Measurements from ENCODE around the gene OBSL1.

Gene OBSL1

DNA sequence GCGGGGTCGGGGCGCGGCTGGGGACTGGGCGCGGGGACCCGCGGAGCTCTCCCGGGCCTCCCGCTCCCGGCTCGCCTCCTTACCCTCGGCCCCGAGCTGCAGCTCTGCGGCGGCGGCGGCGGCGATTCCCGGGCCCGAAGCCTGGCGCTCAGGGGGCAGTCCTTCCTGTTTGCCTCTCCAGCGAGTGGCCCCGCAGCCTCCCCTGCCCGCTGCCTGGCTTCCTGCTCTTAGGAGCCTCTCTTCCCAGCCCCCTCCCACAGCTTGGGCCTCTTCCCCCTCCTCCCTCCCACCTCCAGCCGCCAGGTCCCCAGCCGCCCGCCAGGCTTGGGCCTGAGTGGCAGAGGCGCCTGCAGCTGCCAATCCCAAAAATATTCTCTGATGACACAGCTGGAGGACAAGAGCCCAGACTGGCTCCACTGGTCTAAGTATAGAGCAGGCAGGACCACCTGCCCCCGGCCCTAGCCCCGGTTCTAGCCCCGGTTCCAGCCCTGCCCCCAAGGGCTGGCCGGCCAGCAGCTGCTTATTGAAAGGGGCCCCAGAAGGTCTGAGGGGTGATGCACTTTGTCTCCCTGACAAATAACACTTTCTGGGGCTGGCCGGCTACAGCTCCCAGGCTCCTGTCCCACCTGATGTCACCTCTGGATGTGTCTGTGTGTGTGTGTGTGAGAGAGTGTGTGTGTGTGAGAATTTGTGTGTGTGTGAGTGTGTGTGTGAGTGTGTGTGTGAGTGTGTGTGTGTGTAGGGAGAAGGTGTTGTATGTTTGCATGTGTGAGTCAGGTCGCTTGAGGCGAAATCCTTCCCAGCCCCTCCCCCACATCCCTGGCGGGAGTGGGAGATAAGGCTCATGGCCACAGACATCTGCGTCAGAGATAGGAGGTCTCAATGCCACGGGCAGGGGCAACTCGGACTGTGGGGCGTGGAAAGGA lies at the start of gene OBSL1:
Gene OBSL1, minus strand, starts transcription at position 229 of the 926 bp plus-strand sequence. CDS start 307 bp downstream, outside the sequence.
- DNase-seq: no peak

DNA sequence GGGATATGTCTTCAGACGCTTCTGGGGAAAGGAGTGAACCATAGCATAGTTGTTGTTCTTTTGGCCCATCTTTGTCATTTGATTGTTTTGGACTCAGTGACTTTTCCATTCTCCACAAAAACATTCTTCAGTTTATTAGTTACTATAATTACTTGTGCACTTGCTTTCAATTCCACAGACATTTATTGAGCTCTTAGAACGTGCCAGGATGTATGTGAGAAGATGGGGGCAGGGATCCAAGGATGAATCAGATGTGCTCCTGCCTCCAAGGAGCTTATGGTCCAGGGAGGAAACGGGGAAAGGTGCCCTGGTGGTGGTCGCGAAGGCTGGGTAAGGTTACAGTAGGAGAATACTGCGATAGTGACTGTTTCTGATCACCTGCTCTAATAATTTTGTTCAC lies 49.2 kb upstream of the OBSL1 start:
- no peak for DNase-seq

DNA sequence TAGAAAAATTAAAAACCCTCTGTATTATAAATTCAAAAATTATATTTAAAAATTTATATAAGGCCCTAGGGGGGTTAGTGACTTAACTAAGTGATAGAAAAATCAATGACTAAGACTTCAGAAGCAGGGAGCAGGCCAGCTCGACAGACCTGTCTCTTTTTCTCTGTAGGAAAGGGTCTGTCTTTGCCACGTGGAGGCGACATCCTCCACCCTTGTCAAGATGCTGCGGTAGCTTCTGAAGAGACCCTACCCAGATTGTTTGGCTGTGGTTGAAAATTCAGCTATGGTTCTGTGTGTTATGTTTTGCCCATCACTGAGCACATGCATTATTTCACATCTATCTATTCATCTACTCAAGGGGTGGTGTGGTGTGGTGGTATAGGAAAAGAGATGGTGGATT lies 47.9 kb upstream of the OBSL1 start:
- DNase-seq: no peak

DNA sequence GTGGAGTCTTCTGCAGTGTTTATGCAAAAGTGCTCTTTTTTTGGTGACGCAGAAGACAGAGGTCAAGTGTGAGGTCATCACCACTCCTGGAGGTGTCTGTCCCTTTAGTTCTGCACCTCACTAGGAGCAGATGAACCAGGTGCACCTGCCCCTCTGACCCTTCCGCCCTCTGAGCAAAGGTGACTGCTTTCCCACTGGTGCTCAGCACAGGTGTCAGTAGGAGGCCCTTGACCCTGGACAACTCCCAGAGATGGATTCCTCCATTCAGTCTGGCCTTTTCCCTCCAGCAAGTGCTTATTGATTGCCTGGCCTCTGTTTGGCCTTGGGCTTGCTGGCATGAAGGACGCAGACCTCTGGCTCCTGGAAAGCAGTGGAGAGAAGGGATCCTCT lies 47.4 kb upstream of the OBSL1 start:
- no peak for DNase-seq

DNA sequence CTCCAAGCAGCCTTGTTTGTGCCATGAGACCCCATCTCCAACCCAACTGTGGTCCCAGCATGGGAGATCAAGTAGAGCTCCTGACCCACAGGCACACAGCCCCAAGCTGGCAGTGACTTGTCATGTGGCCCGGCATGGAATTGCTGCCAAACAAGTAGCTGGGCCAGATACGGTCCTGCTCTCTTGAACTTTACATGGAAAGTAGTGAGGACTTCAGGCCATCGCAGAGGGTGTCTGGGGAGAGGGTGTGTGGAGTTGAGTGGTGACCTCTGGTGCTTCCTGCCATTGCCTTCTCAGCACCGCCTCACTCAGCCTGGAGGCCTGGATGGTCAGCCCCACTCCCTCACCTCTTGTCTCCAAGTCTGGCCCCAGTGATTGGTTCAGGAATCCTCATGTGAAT lies 45.2 kb upstream of the OBSL1 start:
- no peak for DNase-seq

DNA sequence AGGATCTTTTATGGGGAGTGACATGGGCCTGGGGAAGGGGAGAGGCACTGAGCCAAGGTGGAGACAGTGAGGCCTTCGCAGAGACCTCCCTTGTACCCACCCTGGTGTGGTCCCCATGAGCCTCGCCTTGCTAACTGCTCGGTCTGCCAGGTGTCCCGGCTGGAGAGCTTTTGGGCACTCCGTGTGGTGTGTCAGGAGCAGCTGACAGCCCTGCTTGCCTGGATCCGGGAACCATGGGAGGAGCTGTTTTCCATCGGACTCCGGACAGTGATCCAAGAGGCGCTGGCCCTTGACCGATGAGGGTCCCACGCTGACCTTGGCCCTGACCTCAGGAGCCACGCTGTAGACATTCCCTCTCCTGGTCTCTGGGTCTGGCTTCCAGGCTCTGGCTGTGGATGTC lies 44.6 kb upstream of the OBSL1 start:
- DNase-seq: no peak

DNA sequence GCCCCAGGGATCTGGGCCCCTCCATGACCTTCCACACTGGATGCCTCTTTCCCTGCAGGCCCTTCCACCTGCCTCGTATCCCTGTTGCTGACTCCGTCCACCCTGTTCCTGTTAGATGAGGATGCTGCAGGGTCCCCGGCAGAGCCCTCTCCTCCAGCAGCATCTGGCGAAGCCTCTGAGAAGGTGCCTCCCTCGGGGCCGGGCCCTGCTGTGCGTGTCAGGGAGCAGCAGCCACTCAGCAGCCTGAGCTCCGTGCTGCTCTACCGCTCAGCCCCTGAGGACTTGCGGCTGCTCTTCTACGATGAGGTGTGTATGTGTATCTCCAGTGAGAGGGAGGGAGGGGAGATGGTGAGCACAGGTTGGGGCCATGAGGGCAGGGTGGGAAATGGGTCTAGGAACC lies 43.7 kb upstream of the OBSL1 start:
- no peak for DNase-seq

DNA sequence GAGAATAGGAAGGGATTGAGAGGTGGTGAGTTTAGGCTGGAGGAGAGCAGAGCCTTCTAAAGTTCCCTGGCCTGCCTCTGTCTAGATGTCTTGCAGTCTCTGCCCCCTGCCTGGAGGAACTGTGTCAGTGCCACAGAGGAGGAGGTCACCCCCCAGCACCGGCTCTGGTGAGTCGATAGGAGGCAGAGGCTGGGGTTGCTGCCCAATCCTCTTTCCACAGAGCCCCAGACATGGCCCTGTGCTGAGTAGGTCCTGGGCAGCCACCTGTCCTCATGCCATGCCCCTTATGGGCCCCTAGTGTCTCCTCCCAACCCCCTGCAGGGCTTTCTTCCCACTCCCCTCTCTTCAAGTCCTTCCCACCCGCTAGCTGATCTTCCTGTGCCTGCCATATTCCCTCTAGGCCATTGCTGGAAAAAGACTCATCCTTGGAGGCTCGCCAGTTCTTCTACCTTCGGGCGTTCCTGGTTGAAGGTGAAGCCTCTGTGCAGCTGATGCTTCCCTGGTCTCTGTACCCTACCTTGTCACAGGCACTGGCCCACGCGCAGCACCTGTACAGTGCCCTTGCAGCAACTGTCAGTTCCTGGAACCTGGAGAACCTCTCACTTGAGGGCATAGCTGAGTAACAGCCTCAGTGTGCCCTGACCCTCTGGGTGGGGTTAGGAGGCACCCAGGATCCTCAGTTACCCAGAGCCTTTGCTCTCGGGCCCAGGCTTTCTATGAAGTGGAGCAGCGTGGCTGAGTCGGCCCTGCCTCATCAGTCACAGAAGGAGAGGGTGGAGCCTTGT lies 42.9 kb upstream of the OBSL1 start:
- DNase-seq: no peak

DNA sequence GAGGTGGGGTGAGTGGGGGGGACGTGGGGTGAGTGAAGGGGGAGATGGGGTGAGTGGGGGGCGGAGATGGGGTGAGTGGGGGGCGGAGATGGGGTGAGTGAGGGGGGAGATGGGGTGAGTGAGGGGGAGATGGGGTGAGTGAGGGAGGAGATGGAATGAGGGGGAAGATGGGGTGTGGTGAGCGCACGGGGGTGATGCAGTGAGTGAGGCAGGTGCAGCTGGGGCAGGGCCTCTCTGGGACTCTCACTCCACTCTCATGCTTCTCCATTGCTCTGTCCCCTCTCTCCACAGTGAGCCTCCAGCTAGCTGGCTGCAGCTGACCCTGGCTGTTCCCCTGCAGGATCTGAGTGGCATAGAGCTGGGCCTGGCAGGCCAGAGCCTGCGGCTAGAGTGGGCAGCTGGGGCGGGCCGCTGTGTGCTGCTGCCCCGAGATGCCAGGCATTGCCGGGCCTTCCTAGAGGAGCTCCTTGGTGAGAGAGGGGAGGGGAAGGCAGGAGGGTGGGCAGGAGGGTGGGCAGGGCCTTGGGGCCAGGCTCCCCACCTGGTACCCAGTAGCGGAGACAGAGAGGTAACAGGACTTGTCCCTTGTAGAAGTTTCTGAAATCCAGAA lies 42.2 kb upstream of the OBSL1 start:
- DNase-seq: no peak

DNA sequence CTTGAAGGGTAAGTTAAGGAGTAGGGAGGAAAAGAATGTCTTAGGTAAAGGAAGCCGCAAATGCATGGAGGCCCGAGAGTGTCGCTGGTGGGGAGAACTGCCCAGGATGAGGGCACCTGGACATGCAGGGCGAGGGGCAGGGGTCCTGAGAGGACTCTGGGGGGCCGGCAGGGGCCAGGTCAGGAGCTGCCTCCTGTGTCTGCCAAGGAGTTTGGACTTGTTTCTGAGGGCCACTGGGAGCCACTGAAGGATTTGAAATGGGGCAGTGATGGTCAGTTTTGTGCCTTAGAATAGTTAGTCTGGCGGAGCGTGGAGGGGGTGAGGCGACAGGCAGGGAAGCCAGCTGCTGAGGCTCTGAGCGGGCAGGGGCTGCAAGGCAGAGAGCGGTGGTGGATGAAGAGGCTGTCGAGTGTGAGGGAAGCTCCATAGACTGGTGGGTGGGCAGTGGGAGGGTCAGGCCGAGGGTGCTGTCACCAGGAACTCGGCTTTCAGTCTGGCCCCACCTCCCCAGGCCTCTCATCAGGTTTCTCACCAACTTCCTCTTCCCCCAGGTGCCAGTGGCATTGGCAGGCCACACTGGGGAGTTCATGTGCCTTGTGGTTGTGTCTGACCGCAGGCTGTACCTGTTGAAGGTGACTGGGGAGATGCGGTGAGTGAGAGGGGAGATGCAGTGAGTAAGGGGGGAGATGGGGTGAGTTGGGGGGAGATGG lies 41.4 kb upstream of the OBSL1 start:
- DNase-seq: no peak

DNA sequence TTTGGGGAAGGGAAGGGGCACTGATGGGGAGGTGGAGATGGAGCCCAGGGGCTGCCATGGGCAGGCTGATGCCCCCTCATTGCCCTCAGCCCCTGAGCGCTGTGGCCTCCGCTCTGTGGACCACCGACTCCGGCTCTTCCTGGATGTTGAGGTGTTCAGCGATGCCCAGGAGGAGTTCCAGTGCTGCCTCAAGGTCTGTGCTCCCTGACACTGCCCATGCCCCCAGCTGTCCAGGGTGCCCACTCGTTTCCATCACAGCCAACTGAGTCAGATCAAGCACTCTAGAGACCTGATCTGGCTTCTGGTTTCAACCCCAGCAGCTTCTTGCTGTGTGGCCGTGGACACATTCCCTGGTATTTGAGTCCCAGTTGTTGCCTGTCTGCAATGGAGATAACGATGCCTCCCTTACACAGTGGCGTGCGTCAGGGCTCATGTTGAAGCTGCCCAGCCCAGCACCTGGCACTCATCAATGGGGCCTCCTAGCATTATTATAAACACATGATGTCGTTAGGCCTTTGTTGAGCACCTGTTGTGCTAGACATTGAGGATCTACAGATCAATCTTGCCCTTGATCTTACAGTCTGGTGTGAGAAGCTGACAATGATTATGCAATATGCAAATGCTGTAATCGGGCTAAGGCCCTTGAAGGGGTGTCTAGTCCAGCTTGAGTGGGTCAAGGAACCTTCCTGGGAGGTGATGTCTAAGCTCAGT lies 40.7 kb upstream of the OBSL1 start:
- DNase-seq: no peak

DNA sequence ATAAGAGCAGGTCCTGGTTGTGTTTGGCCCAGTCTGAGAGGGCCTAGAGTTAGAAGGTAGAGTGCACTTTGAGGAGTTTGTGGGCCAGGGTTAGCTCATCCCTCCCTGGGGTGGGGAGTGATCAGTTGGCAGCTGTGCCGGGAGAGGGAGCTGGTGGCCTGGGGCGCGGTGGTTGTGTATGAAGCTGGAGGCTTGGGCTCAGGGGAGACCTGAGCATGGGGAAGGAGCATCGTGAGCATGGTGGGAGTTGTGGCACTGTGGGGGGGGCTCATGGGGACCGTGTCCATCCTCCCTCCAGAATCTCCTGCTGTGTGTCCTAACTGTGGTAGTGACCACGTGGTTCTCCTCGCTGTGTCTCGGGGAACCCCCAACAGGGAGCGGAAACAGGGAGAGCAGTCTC lies 40.0 kb upstream of the OBSL1 start:
- DNase-seq: no peak

DNA sequence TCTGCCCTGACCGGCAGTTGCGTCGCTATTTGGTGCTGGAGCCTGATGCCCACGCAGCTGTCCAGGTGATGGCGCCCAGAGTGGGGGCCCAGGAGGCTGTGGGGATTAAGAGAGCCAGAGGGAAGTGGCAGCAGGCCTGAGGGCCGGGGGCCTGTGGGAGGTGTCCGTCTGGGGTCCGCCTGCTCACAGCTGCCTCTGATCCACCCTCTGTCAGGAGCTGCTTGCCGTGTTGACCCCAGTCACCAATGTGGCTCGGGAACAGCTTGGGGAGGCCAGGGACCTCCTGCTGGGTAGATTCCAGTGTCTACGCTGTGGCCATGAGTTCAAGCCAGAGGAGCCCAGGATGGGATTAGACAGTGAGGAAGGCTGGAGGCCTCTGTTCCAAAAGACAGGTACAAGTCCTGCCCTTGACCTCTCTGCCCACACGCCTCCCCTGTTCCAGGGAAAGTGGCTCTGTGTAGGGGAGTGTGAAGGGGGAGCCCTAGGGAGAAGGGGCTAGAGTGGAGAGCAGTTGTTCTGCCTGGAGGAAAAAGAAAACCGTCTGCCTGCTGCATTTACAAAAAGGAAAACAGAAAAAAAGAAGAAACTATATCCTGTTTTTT lies 37.9 kb upstream of the OBSL1 start:
- DNase-seq: no peak

DNA sequence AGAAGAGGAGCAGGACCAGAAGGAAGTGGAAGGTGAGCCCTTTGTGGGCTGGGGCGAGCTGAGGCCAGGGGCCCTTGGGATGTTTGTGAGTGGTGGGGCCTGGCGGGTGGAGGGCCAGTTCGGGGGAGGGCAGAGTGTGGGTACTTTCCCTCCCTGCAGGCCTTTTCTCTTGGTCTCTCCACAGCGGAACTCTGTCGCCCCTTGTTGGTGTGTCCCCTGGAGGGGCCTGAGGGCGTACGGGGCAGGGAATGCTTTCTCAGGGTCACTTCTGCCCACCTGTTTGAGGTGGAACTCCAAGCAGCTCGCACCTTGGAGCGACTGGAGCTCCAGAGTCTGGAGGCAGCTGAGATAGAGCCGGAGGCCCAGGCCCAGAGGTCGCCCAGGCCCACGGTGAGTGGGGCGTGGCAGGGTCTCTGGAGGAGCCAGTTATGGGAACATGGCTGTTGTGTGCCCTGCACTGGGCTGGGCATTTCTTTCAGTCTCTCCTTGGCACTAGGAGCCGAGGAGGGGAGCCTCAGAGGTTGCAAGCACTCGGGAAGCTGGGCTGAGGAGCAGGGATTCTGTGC lies 37.1 kb upstream of the OBSL1 start:
- no peak for DNase-seq

DNA sequence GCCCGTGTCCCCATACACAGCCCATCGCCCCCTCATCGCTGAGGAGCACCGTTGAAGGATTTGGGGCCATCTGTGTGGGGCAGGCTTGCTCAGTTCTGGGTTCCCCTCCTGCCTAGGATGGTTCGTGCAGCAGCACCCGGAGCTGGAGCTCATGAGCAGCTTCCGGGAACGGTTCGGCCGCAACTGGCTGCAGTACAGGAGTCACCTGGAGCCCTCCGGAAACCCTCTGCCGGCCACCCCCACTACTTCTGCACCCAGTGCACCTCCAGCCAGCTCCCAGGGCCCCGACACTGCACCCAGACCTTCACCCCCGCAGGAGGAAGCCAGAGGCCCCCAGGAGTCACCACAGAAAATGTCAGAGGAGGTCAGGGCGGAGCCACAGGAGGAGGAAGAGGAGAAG lies 36.6 kb upstream of the OBSL1 start:
- DNase-seq: no peak

DNA sequence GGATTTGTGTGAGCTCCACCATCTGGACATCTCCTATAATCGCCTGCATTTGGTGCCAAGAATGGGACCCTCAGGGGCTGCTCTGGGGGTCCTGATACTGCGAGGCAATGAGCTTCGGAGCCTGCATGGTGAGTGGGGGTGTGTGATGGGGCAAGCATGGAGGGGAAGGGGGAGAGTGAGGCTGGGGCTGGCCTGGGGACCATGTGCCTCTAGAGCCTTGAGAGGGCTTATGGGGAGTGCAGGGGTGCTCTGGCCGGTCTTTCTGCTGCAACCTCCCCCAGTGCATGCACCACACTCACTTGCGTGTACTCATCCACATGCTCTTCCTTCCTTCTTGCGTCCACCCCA lies 34.2 kb upstream of the OBSL1 start:
- DNase-seq: no peak

DNA sequence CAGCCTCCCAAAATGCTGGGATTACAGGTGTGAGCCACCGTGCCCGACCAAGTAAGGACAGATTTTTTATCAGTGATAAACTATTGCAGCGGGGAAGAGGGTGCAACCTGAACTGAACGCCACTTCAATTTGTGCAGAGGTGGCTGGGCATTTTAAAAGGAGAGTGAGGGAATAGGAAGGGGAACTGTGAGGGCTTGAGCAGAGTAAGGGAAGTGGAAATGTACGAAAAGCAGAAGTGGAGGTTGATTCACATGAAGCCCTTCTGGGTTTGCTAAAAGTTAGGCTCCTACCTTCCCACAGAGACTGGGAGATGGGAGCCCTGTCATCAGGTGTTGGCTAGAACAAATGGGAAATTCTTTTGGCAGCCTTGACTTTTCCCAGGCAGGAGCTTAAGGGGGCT lies 32.4 kb upstream of the OBSL1 start:
- DNase-seq: no peak

DNA sequence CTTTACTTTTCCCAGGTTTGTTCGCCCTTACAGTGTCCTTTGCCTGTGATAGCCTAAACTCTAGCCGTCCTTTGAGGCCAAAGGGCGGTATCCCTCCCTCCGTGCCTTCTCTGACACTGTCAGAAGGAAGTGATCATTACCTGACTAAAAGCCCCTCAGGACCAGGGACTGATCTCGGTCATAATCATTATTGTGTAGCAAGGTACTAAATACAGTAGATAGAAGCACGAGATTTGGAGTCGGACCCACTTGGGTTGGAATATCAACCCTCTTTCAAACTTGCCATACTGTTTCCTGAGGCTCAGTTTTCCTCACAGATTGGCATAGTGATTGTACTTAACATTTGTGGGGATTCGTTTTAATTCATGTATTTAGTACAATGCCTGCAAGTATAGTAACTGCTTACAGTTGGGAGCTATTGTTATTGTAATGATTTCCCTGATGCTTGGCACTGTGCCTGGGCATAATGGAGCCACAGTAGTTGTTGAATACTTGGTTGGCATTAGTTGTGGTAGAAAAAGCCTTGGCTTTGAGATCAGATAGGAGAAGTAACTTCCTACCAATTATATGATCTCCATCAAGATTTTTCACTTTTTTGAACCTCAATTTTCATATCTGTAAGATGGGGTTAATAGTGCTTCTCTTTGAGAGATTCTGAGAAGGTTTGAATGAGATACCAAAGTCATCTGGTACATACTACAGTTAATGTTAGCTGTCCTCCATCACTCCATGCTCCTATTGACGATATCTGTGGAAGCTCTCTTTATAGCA lies 27.2 kb upstream of the OBSL1 start:
- no peak for DNase-seq

DNA sequence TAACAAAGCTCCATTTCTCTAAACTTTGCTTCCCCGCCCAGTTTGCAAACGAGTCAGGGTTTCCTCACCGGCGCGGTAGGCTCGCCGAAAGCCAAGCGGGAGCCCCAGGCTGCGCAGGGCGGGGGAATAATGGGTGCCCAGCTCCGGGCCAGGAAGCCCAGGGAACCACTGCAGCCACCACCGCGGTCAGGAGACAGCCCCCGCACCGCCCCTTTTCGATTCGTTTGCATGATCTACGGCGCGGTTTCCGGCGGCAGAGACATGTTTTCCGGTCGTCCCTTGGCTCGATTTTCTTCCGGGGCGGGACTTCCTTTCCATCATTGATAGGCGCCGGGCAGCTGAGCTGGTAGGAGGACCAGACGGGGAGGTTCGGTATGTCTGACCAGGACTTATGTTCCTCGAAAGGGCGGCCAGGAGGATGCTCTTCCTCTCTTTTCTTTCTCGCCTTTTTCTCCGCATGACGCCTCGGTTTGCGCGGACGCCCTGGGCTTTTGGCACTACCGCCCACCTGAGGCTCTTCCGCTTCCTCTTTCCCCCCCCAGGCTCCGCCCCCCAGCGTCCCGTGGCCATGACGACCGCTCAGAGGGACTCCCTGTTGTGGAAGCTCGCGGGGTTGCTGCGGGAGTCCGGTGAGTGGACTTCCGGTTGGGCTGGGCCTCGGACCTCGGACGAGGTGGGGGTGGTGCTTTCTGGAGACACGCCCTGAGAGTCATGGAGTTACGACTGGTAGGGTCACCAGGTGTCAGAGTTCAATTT lies 26.4 kb upstream of the OBSL1 start, which contains the start of gene STK11IP:
Gene STK11IP, plus strand, starts transcription at position 306 of the 756 bp plus-strand sequence. Its CDS starts 263 bp downstream, at position 569.
- peak; percentile 80 to 83 (median 81) for DNase-seq
